DMS53 (cell line): ENCODE measurements around the gene DNAJB6.
"Not testable (repeated sequence)": the region's sequence is repeated elsewhere in the genome, so short reads cannot be mapped to it uniquely, and the experiment has no call there.

Source experiments
- DNase-seq: peaks from one replicate; lab custom pipeline; 2025; lab: John Stamatoyannopoulos, UW

The DNAJB6 gene

DNA sequence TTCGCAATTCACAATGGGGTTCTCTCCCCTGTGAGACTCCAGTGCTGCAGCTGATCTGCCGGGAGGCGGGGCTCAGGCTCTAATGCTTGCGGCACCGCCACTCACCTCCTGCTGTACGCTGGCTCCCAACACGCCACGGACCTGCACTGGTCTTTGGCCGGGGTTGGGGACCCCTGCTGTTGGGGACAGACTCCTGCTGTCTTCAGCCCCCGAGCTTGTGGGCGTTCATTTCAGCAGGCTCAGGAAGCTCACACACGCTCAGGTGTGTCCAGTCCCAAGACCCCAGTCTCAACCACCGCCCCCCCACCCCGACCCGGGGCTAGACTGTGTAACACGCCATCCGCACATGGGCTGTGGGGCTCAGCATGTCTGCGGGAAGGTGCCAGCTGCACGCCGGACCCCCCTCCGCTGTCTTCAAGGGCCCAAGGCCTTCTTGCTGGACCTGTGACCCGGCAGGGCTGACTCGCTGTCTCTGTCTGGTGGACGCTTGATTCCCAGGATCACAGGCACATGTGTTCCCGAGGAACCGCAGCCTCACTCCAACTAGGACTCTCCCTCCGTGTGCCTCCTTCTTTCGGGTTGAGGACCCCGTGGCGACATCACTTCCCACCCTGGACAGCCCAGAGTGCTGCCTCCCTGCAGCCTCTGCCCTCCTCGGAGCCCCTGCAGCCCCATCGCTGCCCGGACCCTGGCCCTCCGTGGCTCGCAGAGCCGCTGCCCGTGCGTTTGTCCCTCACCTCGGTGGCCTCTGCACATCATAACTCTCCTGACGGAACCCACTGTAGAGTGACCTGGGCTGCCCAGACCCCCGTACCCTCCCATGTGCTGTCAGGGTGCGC is 106.4 kb downstream of the DNAJB6 start:
- no peak for DNase-seq

DNA sequence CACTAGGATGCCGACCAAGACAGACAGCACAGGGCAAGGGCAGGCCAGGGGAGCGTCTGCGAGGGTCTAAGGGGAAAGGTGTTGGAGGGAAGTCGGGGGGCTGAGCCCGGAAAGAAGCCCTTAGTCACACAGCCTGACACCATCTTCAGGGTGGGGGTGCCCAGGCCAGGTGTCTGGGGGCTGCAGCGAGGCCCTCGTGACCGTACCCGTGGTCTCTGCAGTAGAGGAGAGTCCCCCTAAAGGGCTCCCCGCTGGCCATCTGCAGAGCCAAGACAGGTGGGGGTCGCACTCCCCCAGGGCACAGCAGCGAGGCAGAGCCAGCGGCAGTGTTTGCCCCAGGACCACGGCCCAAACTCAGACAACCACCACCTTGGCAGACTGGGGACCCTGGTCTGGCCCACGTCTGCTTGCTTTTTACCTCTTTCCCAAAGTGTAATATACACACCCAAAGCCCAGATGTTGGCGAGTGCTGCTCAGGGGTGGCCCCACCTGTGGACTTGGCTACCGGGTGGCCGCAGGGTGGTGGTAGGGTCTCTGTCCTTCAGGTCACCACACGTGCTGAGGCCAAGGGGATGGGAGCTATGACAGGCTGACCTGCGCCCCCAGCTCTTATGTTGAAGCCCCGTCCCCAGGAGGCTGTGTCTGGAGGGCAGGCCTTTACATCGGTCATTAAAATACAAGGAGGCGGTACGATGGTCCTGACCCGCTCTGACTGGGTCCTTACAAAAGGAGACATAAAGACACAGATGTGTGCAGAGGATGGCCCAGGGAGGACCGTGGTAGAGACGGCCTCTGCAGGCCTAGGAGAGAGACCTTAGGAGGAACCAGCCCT is 107.4 kb downstream of the DNAJB6 start:
- no peak for DNase-seq

DNA sequence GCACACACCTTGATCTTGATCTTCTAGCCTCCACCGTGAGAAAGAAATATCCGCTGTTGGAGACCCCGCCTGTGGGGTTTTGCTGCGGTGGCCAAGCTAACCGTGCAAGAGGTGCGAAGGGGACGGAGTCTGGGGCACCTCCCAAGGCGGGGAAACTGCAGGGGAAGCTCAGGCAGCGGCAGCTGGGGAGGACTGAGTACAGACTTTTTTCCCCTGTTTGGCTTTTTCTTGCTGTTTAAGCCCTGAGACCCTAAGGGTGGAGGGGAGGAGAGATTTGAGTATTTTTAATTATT is 108.0 kb downstream of the DNAJB6 start:
- DNase-seq: no peak

DNA sequence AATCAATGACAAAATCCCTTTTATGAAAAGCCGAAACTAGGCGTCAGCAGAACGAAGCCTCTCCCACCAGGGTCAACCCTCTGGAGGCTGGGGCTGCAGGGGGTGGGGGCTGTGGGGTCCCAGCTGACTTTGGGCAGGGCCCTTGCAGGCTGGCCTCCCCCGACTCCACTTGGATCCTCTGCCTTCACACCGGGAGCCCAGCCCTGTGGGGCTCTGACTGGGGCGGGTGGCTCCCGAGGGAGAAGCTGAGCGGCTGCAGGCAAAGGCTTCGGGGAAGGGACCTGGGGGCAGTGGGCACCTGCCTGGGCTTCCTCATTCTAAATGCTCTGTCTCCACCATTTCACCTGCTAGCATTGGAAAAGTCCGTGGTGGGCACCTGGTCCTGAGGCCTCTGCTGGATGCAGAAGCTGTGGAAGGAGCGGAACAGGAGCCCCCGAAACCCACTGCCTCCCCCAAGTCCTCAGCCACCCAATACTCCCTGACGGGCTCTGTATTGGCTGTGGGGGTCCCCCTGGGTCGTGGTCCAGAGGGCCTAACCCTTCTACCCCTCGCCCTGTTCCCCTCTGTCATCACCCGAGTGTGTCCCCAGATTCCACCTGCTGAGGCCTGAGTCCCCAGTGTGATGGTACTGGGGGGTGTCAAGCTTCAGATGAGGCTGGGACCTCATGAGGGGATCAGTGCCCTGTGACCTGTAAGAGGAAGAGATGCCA is 108.6 kb downstream of the DNAJB6 start:
- DNase-seq: no peak

DNA sequence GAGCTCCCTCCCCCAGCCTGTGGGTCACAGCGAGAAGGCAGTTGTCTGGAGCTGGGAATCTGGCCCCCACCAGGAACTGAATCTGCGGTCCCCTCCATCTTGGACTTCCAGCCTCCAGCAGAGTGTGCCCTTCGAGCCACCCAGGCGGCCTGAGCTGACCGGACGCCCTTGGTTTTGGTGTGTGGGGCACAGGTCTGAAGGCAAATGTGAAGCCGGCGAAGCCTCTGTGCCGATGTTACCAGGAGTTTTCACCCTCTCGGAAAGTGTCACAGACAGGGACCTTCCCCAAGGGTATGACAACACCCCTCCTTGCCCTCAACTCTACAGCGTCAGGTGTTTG is 109.1 kb downstream of the DNAJB6 start:
- no peak for DNase-seq

DNA sequence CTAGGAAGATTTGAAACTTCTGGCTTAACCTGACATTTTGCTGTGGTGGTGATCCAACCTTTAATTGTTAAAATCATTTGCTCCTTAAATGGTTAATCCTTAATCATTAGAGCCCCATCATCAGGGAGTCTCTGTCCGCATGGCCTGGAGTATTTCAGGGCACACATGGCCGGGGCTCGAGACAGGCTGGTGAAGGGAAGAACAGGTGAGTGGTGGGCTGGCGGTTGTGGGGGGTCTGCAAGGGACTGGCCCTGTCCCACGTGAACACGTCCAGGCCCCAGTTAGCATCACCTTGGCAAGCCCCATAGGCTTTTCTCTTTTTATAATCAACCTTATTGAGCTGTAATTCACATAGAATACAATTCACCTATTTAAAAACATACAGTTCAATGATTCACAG is 109.5 kb downstream of the DNAJB6 start:
- DNase-seq: no peak

DNA sequence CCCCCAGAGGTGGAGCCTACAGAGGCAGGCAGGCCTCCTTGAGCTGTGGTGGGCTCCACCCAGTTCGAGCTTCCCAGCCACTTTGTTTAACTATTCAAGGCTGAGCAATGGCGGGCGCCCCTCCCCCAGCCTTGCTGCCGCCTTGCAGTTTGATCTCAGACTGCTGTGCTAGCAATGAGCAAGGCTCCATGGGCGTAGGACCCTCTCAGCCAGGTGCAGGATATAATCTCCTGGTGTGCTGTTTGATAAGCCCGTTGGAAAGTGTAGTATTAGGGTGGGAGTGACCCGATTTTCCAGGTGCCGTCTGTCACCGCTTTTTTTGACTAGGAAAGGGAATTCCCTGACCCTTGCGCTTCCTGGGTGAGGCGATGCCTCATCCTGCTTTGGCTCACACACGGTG is 117.2 kb downstream of the DNAJB6 start:
- not testable (repeated sequence) for DNase-seq

DNA sequence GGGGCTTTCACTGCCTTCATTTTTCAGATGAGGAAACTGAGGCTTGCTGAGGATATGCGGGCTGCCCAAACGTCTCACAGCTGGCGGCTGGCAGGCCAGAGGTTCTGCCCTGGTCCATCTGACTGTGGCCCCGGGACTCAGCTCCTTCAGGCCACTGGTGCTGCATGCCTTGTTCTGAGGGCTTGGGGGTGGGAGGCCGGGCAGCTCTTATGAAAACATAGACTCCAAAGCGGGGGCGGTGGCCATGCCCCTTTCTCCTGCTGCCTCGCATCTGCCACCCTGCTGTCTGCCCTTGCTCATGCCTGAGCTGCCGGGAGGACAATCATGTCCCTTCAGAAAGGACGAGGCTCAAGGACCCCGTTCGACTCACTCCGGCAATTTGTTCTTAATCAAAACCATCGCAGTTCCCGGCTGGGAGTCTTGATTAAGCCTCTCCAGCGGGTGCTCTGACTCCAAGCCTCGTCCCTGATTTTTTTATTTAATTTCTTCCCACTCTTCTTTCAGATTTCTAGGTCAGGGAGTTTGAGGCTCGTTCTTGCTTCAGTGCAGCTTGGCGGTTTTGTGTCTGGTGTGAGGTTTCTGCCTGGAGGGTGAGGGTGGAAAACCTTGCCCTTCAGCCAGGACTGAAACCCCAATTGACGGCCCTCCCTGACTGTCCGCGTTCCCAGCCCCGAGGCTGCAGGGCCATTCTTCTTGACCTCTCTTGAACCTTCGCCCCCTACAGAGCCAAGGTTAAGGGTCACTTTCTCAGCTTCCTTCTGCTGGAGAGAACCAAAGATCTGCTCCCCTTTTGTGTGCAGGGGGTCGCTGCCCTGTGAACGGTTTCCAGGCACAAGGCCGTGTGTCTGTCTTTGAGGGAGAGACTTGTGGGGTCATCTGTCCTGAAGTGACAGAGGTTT is 120.8 kb downstream of the DNAJB6 start:
- no peak for DNase-seq

DNA sequence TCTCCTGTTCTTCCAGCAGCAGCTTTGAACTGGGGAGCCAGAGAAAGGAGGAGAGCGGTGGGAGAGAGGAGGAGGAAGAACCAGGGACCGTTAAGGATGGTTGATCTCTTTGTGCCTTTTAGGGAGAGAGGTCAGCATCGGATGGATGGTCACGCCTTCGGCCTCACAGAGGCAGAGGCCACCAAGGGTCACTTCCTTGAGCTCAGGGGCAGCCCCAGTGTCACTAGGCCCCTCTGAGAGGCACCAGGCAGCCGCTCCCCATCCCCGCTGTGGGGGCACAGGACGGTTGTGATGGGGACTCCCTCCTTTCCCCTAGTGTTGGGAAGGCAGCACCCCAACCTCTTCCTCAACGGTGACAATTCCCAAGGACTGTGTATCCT is 121.4 kb downstream of the DNAJB6 start:
- no peak for DNase-seq

DNA sequence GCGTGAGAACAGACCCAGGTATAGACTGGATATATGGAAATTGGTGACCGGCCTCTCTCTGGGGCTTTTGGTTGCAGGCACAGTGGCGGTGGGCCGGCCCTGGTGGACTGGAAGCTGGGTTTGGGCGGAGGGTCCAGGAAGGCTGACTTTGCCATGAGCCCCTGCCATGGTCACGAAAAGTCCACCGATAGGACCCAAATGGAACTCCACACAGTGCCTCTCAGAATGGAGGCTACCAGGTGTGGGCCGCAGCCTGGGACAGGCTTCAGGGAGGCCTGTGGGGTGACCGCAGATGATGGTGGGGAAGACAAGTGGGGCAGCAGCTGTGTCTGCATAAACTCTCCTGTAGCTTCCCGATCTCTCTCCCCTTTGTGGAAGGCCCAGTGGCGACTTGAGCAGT is 123.2 kb downstream of the DNAJB6 start:
- no peak for DNase-seq

DNA sequence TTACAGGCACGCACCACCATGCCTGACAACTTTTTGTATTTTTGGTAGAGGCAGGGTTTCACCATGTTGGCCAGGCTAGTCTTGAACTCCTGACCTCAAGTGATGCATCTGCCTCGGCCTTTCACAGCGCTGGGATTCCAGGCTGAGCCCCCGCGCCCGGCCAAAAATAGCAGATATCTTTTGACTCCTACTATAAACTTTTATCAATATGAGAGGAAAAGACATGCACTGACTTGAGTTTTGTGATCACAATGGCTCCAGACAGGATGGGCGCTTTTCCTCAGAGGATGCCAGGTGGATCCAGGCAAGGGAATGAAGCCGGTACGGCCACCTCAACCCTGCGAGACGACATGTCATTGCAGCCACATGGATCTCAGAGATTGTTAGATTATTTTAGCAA is 123.9 kb downstream of the DNAJB6 start:
- no peak for DNase-seq

DNA sequence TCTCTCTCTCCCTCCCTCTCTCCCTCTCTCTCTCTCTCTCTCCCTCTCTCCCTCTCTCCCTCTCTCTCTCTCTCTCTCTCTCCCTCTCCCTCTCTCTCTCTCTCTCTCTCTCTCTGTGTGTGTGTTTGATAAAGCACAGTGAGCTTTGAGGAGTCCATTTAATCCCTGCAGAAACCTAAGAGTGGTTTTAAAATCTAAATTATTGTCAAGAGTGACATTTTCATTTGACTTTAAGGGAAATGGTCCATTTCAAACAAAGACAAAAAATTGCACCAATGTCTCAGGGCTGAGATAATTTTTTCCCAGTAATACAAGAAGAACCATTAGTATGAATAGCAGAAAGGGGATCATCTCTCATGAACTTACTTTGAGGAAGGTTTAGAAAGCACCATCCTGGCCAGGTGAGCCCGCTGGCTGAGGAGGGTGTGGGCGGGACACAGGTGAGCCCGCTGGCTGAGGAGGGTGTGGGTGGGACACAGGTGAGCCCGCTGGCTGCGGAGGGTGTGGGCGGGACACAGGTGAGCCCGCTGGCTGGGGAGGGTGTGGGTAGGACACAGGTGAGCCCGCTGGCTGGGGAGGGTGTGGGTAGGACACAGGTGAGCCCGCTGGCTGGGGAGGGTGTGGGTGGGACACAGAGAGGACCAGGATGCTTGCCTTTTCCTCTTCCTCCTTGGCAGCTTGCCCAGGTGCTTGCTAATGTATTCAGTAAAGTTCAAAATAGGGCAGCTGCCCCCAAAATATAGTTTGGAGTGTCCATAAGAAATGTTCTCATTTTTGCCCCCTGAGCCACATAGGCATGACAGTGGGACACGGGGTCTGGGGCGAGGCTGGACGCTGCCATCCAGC is 125.0 kb downstream of the DNAJB6 start:
- DNase-seq: peak; percentile 73

DNA sequence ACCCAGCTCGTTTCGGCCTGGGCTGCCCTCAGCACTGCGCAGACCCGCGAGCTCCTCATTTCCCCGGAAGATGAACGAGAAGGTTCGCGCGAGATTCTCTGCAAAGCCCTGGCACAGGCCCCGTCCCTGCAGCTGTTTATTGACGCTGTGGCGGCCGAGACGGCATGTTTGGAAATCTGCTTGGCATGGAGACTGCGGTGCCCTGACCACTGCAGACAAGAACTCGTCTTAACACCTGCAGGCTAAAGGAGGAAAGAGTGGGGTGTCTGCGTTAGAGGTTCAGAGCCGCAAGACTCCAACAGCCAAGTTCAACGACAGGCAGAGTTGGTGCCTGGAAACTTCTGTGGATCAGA is 125.6 kb downstream of the DNAJB6 start:
- DNase-seq: peak; percentile 78

DNA sequence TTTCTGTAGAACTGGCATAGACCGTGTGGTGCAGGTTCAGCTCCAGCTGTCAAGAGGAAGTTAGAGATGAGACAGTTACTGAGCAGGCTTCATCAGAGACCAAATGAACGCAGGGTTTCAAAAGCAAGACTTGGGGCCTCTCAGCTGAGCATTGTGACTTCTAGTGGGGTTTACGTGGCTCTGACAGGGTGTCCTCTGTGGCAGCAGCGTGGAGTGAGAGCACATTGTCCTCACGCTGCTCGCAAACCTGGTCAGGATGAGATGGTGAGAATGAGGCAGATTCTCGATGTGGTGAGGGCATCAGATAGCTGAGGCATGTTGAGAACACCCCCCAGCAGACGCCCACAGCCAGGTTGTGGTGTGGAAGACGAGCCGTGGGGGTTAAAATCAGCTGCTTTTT is 126.0 kb downstream of the DNAJB6 start:
- no peak for DNase-seq

DNA sequence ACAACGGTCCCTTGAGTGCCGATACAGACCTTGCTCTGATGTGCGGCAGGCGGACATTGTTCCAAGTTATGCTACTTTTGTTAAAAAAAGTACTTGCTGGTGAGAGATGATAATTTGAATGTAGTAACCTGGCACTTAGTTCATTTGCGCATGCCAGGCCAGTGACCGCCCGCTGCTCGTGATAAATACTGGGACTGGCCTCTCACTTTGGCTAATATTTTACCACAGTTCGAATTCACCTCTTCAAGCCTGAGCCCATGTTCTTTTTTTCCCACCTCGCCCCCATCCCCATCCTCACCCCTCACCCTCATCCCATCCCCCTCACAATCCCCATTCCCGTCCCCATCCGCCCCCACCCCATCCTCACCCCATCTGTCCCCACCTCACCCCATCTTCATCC is 126.4 kb downstream of the DNAJB6 start:
- DNase-seq: no peak

DNA sequence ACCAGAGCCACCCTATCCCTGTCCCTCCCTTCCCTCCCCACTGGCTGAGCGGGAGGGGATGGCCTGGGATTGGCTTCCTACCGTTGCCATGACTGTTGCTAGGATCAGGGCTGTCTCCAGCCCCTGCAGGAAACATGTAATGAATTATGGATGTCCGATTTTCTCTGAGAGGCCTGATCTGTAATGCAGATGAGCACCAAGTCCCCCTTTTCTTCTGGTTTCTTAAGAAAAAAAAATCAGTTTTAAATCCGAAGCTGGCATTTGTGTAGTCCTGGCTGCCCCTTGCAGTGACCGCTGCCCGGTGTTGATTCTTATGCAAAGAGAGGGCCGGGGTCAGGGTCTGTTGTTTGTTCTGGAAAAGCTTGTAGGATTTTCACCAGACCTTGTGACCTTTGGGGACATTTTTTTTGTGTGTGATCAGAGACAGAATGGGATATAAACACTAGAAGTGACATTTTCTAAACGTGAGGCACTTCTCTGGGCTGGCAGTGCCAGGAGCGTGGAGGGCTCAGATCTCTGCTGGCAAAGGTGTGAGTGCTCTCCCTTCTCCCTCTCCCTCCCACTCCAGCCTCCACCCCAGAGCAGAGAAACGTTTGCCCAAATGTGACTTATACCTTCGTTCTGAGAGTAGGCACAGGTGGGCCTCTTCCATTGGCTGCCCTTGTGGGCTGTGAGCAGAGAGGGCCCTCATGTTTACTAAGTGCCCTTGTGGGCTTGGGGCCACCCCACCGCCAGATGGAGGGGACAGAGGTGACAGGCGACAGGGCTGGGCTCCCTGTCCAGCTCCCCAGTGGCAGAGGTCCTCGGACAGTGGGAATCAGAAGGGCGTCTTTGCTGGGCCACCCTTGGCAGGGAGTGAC is 127.5 kb downstream of the DNAJB6 start:
- no peak for DNase-seq

DNA sequence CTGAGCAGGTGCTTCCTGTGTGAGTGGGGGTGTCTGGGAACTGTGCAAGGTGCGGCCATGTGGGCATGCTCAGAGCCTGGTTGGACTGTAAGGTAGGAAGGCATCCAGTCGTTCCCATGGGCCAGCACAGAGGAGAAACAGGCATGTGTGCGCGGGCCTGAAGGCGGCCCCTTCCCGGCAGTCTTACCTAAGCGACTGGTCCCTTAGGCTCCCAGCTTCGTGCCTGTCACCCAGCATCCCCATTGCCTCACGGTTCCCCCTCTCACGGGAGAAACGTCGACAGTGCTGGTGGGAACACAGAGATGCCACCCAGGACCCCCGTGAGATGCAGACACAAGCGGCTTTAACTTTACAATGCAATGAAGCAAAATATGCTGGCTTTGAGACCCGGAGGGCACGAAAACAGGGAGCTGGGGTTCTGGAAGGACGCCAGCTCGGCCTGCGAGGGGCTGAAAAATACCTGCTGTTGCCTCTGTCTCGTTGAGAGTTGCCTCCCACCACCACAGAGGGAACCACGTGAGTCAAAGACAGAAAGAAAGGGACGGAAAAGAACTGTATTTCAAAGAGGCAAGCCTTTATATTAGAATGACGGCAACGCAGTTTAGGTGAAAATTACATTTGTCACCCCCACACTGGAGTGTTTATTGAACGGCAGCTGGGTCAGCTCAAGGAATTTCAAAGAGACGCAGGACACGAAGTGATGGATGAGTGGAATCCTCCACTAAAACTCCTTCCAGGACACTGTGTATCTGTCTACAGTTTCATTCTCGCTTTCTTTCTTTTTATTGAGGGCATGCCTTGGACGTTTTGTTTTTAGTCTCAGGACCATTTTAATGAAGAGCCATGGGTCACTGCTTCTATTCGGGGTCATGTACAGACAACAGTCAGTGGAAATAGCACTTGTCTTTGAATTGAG is 128.4 kb downstream of the DNAJB6 start:
- DNase-seq: peak; percentile 33

DNA sequence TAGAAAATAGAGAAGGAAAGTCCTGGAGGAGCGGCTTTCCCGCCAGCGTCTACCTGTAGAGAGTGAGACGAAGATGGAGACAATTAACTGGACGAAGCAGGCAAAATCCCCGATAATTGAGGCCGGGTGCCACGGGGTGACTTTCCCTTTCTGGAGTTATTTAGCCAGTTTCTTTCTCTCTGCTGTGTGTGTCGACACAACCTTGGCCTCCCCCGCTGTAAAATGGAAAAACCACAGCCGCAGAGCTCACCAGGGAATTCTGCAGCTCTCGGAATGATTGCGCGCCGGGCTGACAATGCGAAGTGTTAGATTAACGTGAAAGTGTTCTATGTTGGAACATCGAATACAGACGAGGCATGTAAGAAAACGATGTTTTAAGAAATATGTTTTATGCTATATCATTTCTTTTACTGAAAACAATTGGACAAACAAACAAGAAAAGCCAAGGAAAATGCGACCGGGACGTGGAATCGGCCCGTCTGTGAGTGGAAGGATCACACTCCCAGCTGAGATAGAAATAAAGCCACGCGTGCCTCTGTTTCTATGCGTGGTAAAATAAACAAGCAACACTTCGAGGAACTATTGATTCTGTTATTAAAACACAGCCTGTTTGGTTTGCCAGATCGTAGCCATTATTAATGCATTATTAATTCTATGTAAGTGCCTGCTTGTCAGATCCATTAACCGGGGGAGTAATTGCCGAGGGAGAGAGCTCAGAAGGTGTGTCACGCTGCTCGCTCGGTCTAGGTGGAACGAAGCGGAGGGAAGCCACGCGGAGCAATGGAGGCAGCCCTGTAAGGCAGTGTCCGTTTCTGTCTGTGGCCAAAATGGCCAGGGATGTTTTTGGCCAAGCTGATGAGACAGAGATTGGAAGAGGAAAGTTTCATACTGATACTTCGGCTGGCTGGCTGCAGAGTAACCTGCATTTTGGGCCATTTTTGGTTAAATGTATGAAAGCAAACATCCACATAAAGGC is 129.4 kb downstream of the DNAJB6 start:
- DNase-seq: no peak
